ENCODE results near the gene PLEKHH3. TPM values are rescaled to one million over a fixed set of nuclear protein-coding genes. Genes with fewer than 3 reads are reported as not detected.

Gene PLEKHH3
- polyA plus RNA-seq, 4 donors, result 13.5 to 19.4 (median 15.1) TPM

DNA sequence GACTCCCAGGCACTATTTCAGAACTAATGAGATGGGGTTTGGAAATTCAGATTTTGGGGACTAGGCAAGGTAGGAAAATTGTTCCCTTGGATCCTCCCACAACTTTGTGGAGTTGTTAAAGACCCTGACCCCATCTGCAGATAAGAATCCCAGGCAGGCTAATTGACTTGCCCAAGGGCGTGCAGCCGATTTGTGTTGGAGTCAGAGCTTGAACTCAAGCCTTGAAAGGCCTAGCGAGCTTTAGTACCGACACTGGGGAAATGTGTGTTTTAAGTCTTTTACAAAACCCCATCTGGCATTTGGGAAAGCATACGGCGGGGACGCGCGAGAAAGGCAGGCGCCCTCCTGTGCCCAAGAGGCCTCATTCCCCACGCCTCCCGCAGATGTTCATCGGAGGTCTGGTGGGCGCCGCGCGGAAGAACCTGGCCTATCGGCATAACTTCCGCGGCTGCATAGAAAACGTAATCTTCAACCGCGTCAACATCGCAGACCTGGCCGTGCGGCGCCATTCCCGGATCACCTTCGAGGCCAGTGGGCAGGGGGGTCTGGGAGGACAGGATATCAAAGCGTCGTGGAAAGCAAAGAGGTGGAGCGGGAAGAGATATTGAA is 9.8 kb upstream of the PLEKHH3 start:
- DNase-seq (ENCODE audit: low read depth in 4 of 4, low spot score in 3 of 4), result no peak

- DNase-seq (ENCODE audit: low read depth in 4 of 4, low spot score in 3 of 4), result no peak
Measured at GRCh38 chr17:42685831-42686230, 9.0 kb upstream of the PLEKHH3 start.

DNA sequence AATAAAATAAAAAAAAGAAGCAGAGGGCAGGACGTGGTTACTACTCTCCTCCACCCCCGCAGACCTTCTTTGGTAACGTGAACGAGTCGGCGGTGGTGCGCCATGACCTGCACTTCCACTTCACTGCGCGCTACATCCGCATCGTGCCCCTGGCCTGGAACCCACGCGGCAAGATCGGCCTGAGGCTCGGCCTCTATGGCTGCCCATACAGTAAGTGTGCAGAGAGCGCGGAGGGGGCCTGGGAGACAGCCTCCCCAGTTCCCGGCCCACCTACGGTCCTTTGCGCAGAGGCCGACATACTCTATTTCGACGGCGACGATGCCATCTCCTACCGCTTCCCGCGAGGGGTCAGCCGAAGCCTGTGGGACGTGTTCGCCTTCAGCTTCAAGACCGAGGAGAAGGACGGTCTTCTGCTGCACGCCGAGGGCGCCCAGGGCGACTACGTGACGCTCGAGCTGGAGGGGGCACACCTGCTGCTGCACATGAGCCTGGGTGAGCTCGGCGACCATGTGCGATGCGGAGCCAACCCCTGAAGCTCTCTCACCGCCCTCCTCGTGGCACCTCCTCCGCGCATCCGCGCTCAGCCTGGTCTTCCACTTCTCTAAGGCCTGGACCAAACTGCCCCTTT is 8.2 kb upstream of the PLEKHH3 start:
- DNase-seq (ENCODE audit: low read depth in 4 of 4, low spot score in 3 of 4), result no peak

GRCh38 chr17:42683407-42684034 is 6.7 kb upstream of the PLEKHH3 start:
- DNase-seq (ENCODE audit: low read depth in 4 of 4, low spot score in 3 of 4), result no peak

- no peak for DNase-seq (ENCODE audit: low read depth in 4 of 4, low spot score in 3 of 4)
Measured at GRCh38 chr17:42682722-42683403, 6.1 kb upstream of the PLEKHH3 start.

- DNase-seq (ENCODE audit: low read depth in 4 of 4, low spot score in 3 of 4), result no peak
Measured at GRCh38 chr17:42681976-42682721, 5.4 kb upstream of the PLEKHH3 start, which contains the start of gene CNTNAP1. Gene CNTNAP1 (plus strand): TSS chr17:42682531. CDS start chr17:42682830, 299 bp downstream.

GRCh38 chr17:42680331-42680808 is 3.6 kb upstream of the PLEKHH3 start:
- DNase-seq (ENCODE audit: low read depth in 4 of 4, low spot score in 3 of 4), result no peak

GRCh38 chr17:42679492-42680330 is 2.9 kb upstream of the PLEKHH3 start:
- DNase-seq (ENCODE audit: low read depth in 4 of 4, low spot score in 3 of 4), result peak in 1 of 4 donors; percentile 79

GRCh38 chr17:42678951-42679491 is 2.2 kb upstream of the PLEKHH3 start:
- DNase-seq (ENCODE audit: low read depth in 4 of 4, low spot score in 3 of 4), result no peak

DNA sequence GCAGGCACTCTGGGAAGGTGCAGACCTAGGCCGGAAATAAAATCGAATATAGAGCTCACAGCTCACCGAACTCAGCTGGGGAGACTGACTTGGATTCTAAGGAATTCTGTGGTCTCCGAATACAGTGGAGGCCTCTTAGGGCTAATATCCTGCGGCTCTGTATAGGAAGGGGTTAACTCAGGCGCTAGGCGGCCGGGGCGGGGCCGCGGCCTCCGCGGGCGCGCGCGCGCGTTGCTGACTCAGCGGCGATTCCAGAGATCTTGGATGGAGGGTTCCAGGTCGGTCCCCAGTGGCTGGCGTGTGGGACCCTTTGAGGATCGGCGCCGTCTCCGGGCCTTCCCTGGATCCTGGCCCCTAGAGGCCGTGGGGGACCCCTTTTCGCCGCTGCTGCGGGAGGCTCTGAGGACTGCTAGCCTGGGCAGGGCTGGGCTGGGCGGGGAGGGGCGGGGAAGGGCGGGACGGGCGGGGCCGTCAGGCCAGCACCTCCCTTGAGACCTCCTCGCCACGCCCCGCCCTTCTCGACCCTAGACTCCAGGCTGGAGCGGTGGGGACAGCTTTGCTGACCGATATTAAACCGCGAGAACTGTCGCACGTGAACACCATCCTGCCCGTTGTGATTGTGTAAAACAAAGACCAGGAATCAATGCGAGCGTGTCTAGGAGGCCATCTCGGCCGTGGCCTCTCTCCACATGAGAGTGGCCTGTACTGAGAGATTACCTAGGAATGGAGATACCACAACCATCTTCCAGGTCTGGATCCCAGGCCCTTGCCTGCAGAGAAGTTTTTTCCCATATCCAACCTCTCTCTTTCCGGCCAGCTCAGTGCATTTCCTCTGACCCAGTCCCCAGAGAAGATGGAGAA is 1.4 kb upstream of the PLEKHH3 start:
- DNase-seq (ENCODE audit: low read depth in 4 of 4, low spot score in 3 of 4), result peak in 1 of 4 donors; percentile 83

GRCh38 chr17:42677012-42677857 is 441 bp upstream of the PLEKHH3 start:
- peak; percentile 99 to 100 (median 99) for DNase-seq (ENCODE audit: low read depth in 4 of 4, low spot score in 3 of 4)

DNA sequence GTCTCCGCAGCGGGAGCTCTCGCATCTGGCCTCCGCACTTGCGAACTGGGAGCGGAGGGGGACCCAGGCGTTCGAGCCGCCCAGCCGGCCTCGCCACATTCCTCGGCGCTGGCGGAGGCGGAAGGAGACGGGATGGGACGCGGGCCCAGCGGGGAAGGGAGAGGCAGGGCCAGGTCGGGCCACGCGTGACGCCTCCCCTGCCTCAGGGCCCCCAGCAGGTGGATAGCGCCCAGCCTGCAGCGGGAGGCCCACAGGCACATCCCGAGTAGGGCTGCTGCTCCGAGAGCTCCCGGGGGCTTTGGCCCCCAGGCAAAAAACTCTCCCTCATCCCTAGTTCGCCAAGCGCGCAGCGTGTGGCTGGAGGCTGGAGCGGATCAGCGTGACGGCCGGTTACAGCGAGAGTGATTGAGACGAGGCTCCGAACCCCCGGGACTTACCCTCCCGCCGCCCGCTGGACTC is 800 bp downstream of the PLEKHH3 start:
- DNase-seq (ENCODE audit: low read depth in 4 of 4, low spot score in 3 of 4), result no peak

- DNase-seq (ENCODE audit: low read depth in 4 of 4, low spot score in 3 of 4), result no peak
Measured at GRCh38 chr17:42675348-42675964, 1.3 kb downstream of the PLEKHH3 start.

GRCh38 chr17:42674755-42675347 is 1.9 kb downstream of the PLEKHH3 start:
- no peak for DNase-seq (ENCODE audit: low read depth in 4 of 4, low spot score in 3 of 4)

GRCh38 chr17:42673885-42674754 is 2.7 kb downstream of the PLEKHH3 start:
- DNase-seq (ENCODE audit: low read depth in 4 of 4, low spot score in 3 of 4), result no peak

Data from right renal pelvis (tissue), 4 donors.